Tibial artery (tissue), 4 donors: ENCODE data around the gene NRXN2.
A peak's percentile ranks its signal among the peaks of the same experiment; 100 is the strongest.

ENCODE experiments used
- DNase-seq, 2 donors: peaks; one replicate each; pipeline ENCODE4 v3.0.0-alpha.2; 2019
- H3K27ac ChIP-seq, 2 donors: fragments of 200-600 bp; sonication (generic) in 1 of 2; 1 replicate in 1 of 2; 2 replicates in 1 of 2; pipeline ENCODE4 v1.5.1; 2018 to 2019; ENCODE audit warnings: mild to moderate bottlenecking in 1 of 2
- H3K27me3 ChIP-seq, 2 donors: fragments of 200-600 bp; sonication (generic) in 1 of 2; one replicate each; pipeline versions ENCODE4 v1.5.1 to v1.6.0; 2016 to 2019
- H3K36me3 ChIP-seq, 3 donors: fragments of 200-600 bp; sonication (generic) in 2 of 3; one replicate each; pipeline ENCODE4 v1.5.1; 2016 to 2019; ENCODE audit warnings: mild to moderate bottlenecking in 2 of 3
- H3K4me1 ChIP-seq, 4 donors: fragments of 200-600 bp; sonication (generic) in 2 of 4; 1 replicate in 3 of 4; 2 replicates in 1 of 4; pipeline ENCODE4 v1.5.1; 2016 to 2019
- H3K4me3 ChIP-seq, 2 donors: fragments of 200-600 bp; sonication (generic) in 1 of 2; 1 replicate in 1 of 2; 2 replicates in 1 of 2; pipeline ENCODE4 v1.5.1; 2018 to 2019; ENCODE audit warnings: mild to moderate bottlenecking in 2 of 2
- H3K9me3 ChIP-seq, 3 donors: fragments of 200-600 bp; sonication (generic) in 1 of 3; one replicate each; pipeline ENCODE4 v1.5.1; 2016 to 2019
- intact Hi-C: fragments of 100-400 bp; cut with DNase I; formaldehyde crosslinking; loops from one replicate; pipeline ENCODE4 v1.15.0; 2023; ENCODE audit warnings: low total_unique reads
- TF ChIP-seq, protein P1 (sequence below), 2 experiments: fragments of 200-600 bp in 1 of 2; fragments of 450-650 bp in 1 of 2; IDR thresholded peaks; one replicate each; pipeline ENCODE4 v1.5.1; 2017 to 2019; ENCODE audit warnings: antibody characterized with exemption in 2 of 2, mild to moderate bottlenecking in 1 of 2, moderate library complexity in 1 of 2

NRXN2 gene

DNA sequence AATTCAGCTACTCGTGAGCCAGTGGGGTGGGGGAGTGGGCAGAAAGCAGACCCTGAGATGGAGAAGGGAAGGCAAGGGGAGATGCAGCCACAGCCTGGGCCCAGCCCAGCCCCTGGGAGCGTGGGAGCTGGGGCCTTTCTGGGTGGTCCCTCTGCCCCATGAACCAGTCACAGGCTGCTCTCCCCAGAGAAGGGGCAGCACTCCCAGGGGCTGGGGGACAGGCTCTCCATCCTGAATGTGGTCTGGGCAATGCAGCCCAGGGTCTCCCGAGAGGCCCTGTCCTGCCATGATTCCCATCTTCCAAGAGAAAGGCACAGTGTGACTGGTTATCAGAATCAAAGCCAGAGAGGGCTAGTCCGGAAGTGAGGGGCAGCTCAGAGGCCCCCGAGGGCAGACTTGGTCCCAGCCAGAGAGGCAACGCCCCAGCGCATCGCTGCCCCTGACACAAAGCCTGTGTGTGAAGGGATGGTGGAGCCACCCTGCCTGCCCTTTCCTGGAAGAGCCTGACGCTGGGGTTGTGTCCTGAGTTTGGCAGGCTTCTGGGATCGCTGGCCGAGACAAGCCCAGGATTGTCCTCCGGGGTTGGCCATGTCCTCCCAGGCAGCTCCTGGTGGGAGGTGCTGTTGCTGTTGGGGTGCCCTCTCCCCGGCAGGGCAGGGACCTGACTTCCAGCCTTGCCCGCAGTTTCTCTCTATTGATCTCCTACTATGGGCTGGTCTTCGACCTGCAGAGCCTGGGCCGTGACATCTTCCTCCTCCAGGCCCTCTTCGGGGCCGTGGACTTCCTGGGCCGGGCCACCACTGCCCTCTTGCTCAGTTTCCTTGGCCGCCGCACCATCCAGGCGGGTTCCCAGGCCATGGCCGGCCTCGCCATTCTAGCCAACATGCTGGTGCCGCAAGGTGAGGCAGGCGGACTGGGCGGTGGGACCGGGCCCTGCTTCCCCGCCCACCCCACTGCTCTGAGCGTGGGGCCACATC lies 155.8 kb downstream of the NRXN2 start:
- peaks cover 0 to 15% of the 10 kb centered on the region in 2 donors for H3K27me3 ChIP-seq
- H3K4me3 ChIP-seq, result no peak overlapping the region
- TF ChIP-seq, protein P1, sequence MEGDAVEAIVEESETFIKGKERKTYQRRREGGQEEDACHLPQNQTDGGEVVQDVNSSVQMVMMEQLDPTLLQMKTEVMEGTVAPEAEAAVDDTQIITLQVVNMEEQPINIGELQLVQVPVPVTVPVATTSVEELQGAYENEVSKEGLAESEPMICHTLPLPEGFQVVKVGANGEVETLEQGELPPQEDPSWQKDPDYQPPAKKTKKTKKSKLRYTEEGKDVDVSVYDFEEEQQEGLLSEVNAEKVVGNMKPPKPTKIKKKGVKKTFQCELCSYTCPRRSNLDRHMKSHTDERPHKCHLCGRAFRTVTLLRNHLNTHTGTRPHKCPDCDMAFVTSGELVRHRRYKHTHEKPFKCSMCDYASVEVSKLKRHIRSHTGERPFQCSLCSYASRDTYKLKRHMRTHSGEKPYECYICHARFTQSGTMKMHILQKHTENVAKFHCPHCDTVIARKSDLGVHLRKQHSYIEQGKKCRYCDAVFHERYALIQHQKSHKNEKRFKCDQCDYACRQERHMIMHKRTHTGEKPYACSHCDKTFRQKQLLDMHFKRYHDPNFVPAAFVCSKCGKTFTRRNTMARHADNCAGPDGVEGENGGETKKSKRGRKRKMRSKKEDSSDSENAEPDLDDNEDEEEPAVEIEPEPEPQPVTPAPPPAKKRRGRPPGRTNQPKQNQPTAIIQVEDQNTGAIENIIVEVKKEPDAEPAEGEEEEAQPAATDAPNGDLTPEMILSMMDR (IDR thresholded peaks at IDR 0.05), result no peak
- H3K4me1 ChIP-seq, result no peaks in the 10 kb centered on the region
- intact Hi-C loops, result no loop called here
- H3K36me3 ChIP-seq, result no peaks in the 10 kb centered on the region
- DNase-seq, result peak in 1 of 2 donors; percentile 50
- no peak overlapping the region for H3K27ac ChIP-seq
- H3K9me3 ChIP-seq, result no peaks in the 10 kb centered on the region

DNA sequence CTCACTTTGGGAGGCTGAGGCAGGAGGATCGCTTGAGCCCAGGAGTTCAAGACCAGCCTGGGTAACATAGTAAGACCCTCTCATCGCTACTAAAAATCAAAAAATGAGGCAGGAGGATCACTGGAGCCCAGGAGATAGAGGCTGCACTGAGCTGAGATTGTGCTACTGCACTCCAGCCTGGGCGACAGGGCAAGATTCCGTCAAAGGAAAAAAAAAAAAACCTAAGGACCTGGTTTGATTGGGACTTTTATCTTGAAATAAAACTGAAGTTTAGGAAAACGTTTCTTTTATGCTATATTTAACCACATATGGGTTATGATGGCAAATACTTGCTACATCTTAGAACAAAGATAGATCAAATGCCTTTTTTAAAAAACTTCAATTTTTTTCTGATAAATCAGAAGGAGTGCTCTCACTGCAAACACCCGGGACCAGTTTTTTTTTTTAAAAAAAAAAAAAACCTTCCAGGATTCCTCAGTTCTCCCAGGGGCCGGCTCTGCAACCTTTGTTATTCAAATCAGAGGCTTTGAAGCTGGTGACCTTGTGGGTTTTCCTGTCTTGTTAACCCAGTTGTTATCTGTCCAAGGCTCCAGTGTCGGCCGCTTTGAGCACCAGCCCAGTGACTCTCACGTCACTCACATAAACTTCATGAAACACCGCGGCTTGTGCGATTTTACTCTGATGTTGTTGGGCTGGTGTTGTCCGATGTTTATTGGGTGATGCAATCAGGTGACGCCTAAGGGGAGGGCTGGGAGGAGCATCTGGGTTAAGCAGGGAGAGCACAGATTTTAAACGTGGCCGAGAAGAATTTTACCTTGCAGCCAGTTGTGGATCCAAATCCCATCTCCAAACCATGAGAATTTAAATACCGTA lies 156.7 kb downstream of the NRXN2 start:
- TF ChIP-seq, protein P1 (IDR thresholded peaks at IDR 0.05), result no peak
- intact Hi-C loops, result no loop called here
- DNase-seq, result peak; percentile 55 to 62
- H3K4me1 ChIP-seq, result no peaks in the 10 kb centered on the region
- peaks cover 0 to 14% of the 10 kb centered on the region in 2 donors for H3K27me3 ChIP-seq
- H3K36me3 ChIP-seq, result no peaks in the 10 kb centered on the region
- H3K4me3 ChIP-seq, result no peak overlapping the region
- no peaks in the 10 kb centered on the region for H3K9me3 ChIP-seq
- no peak overlapping the region for H3K27ac ChIP-seq

DNA sequence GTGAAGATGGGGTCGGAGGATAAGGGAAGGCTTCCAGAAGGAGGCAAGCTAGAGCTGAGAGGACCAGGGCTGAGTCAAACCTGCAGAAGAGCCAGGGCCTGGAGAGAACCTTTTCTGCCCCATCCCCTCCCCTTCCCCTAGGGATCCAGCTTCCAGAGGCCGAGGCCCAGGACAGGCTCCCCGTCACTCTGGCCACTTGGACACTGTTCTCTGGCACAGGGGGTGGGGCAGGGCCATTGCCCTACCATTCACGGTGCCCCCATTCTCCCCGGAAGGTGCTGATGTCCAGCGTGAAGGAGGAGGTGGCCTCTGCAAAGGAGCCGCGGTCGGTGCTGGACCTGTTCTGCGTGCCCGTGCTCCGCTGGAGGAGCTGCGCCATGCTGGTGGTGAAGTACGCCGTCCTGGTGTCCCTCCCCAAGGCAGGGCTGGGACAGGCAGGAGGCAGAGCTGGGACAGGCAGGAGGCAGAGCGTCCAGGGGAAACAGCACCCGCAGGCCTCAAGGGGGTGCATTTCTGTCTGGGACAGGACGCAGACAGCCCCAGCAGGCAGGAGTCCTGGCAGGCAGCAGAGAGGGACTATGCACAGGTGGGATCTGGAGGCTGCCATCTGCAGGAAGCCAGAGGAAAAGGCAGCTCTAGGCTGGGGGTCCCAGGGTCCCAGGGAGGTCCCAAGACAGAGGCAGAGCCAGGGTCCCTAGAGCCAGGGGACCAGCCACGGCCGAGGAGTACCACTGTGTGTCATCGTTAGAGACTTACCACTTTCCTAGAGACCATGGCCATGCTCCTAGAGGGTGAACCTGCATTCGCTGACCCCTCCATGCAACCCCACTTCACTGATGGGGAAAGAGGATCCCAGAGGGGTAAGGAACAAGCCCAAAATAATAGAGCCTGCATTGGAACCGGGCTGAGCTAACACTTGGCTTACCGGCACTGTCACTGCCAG lies 157.8 kb downstream of the NRXN2 start:
- H3K27ac ChIP-seq, result no peak overlapping the region

DNA sequence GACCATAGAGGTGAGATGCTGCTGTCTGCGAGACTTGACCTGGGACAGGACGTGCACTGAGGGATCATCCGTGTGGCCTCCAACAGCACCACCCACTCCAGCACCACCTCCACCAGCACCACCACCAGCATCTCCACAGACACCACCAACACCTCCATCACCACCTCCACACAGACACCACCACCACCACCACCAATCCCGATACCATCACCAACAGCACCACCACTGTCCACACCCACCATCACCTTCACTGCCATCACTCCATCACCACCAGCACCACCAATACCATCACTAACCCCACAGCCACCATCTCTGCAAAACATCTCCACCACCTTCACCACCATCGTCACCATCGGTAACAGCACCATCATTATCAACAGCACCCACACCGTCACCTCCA lies 158.6 kb downstream of the NRXN2 start:
- no peaks in the 10 kb centered on the region for H3K9me3 ChIP-seq
- peak in 1 of 2 donors; percentile 27 for DNase-seq
- peaks cover 0 to 25% of the 10 kb centered on the region in 2 donors for H3K27me3 ChIP-seq
- H3K4me3 ChIP-seq, result no peak overlapping the region
- intact Hi-C loops, result no loop called here
- TF ChIP-seq, protein P1 (IDR thresholded peaks at IDR 0.05), result no peak
- H3K4me1 ChIP-seq, result no peaks in the 10 kb centered on the region
- no peaks in the 10 kb centered on the region for H3K36me3 ChIP-seq
- no peak overlapping the region for H3K27ac ChIP-seq

More for the DNA sequence above, 157.8 kb downstream of the NRXN2 start:
- TF ChIP-seq, protein P1 (IDR thresholded peaks at IDR 0.05), result no peak
- H3K36me3 ChIP-seq, result no peaks in the 10 kb centered on the region
- intact Hi-C loops, result no loop called here
- no peak overlapping the region for H3K4me3 ChIP-seq
- no peaks in the 10 kb centered on the region for H3K4me1 ChIP-seq
- H3K9me3 ChIP-seq, result no peaks in the 10 kb centered on the region
- peaks cover 0 to 18% of the 10 kb centered on the region in 2 donors for H3K27me3 ChIP-seq
- DNase-seq, result peak in 1 of 2 donors; percentile 57

DNA sequence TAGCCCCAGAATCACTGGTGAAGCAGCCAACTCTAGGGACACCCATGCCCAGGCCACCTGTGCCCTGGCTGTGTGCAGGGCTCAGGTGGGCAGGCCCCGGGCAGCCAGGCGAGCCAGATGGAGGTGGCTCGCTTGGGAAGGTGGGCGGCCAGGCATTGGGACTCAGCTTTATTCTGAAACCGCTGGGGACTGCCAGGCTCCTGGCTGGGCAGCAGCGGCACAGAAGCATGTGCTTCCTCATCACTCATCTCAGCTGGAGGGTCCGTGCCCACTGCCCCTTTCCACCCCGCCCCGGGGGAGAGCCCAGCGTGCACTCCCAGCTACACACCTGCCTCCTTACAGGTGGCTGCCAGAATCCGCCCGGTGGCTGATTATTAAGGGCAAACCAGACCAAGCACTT lies 159.0 kb downstream of the NRXN2 start:
- Histone ChIP-seq H3K27me3 (peaks cover 0 to 29% of the 10 kb centered on the region in 2 donors), H3K27ac (no peak overlapping the region), H3K4me3 (no peak overlapping the region), H3K36me3 (no peaks in the 10 kb centered on the region), H3K9me3 (no peaks in the 10 kb centered on the region), H3K4me1 (no peaks in the 10 kb centered on the region)
- TF ChIP-seq, protein P1 (IDR thresholded peaks at IDR 0.05), result no peak
- intact Hi-C loops, result no loop called here
- peak in 1 of 2 donors; percentile 48 for DNase-seq
